AG09319 (cell line): ENCODE results near the gene PTPRJ.

Source experiments
- DNase-seq: peaks from one replicate; pipeline ENCODE4 v3.0.0-alpha.2; 2010; ENCODE audit warnings: low read depth; ENCODE audit errors: extremely low read depth
- CTCF ChIP-seq: IDR thresholded peaks from 2 replicates; pipeline ENCODE4 v1.5.1; 2011; ENCODE audit warnings: low read depth, mild to moderate bottlenecking, inconsistent platforms, low read length, moderate library complexity

Gene PTPRJ

DNA sequence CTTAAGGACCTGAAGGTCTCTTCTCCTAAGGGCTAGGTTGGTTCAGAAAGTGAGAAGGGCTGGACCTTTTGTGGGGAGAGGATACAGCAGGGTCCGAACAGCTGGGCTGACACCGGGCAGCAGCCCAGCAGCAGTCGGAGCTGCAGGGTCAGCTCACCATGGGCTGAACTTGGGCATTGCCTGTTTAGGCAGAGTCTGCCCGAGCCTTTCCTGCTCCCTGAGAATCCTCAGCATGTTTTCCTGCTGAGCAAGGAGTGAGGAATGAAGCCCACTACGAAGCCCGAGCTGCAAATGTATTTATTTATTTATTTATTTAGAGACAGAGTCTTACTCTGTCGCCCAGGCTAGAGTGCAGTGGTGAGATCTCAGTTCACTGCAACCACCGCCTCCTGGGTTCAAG is 83.9 kb downstream of the PTPRJ start:
- no peak for TF ChIP-seq CTCF
- DNase-seq, result no peak

DNA sequence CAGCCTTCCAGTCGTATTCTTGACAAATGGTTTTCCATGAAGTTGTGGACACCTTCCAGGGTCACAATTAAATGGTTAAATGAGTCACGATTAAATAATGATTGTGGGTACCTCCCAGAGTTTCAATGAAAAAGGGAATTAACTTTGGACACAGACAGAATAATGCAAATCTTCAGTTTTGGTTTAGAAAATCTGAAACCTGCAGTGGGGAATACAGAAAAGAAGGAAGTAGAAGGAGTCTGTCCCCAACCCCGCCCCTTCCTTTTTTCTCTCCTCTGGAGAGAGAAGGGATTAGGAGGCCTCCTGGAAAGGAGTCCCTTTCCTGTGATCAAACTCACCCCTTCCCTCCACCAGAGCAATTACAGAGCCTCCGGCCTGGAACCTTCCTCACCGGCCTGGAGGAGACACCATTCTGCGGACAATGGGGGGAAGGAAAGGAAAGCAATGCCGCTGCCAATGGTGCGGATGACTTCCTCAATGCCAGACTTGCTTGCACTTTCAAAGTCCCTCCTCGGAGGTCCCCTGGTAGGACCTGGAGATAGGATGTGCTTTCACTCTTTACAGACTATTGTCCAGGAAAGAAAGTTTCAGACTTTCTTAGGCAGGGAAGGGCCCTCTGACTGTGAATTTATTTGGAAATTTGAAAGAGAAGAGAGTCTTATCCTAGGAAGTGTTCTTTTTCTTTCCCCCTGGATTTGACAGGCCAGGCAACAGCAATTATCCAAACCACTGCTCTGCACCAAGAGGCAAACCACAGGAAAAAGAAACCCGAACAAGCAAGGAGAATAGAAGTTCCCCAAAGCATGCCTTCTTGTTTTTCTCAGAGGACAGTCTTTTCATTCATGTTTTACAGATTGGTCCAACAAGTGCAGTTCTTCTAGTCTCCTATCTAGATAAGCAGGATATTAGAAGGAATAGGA is 86.8 kb downstream of the PTPRJ start:
- DNase-seq, result no peak
- TF ChIP-seq CTCF, result no peak

DNA sequence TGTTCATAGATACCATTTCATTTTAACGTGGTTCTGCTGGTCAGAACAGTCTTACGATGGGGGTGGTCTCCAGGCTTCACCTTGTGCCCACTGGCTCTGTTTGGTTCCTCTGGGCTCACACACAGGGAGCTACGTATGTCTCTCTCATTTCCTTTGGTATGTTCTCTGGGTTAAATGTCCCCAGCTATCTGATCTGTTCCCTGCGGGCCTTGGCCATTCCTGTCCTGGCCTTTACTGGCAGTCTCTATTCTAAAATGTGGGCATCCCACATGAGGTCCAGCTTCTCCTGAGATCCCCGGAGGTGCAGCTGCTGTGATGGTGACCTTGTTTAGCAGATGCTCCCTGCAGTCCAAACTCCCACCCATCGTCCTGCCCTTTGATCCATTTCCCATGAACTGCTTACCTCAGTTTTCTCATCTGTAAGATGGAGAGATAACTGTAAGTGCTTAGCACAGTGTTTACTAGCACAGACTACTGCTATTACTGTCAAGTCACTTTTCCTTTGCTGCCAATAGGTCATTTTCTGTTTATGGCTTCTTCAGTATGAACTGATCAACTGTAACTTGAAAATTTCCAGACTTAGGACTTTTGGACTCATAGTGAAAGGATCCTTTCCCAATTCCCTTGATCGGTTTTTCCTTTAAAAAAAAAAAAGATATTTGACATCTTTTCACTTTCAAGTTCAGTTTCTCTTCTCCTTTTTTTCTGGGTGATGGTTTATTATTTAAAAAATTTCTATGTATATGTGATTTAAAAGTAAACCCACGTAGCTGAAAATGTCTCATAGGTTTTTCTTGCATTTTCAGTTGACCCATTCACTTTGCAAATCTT is 92.9 kb downstream of the PTPRJ start:
- no peak for DNase-seq

GRCh38 chr11:48074425-48075181 is 94.2 kb downstream of the PTPRJ start:
- TF ChIP-seq CTCF, result no peak
- no peak for DNase-seq

More for the DNA sequence above, 92.9 kb downstream of the PTPRJ start:
- TF ChIP-seq CTCF, result no peak

DNA sequence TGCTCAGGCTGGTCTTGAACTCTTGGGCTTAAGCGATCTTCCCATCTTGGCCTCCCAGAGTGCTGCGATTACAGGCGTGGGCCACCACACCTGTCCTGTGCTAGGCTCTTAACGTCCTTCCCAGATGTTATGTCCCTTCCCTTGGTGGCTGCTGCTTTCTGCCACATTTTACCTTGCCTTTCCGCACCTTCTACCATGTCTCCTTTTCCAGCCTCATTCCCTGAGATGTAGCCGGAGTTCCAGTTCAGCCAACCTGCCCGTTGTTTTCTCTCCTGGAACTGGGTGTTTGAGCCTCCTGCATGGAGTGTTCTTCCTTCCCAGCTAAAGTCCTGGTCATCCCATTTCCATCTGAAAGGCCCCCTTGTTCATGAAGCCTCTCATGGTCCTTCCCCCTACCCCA is 95.3 kb downstream of the PTPRJ start:
- no peak for DNase-seq
- no peak for TF ChIP-seq CTCF

- DNase-seq, result no peak
- no peak for TF ChIP-seq CTCF
Measured at GRCh38 chr11:48077251-48077650, 96.9 kb downstream of the PTPRJ start.
